Globus pallidus (tissue), 1 donor: ENCODE results near the gene SULT1B1.

Experiments used
- DNase-seq: peaks from one replicate; pipeline ENCODE4 v3.0.0-alpha.2; 2015; ENCODE audit warnings: low spot score

SULT1B1 gene

GRCh38 chr4:69749771-69750170, 10.6 kb downstream of the SULT1B1 start:
- DNase-seq, result no peak

GRCh38 chr4:69748173-69748572, 12.2 kb downstream of the SULT1B1 start:
- no peak for DNase-seq

DNA sequence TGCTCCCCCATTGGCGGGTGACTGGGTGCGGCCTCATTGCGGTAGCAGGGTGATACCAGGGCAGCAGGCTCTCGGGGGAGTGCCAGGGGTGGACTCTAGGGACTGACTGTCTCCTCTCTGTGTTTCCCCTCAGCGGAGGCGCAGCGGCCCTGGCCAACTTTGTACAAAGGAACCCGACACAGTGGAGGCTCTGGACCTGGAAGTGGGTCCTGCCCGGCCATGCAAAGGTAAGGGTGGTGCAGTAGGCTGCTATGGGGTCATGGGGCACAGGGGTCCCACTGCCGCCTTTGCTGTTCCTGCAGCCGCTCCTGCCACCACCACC, 16.3 kb downstream of the SULT1B1 start:
- DNase-seq, result no peak

- DNase-seq, result no peak
Observed at GRCh38 chr4:69743476-69744156, 16.8 kb downstream of the SULT1B1 start.

- DNase-seq, result no peak
Observed at GRCh38 chr4:69742596-69742995, 17.8 kb downstream of the SULT1B1 start.

DNA sequence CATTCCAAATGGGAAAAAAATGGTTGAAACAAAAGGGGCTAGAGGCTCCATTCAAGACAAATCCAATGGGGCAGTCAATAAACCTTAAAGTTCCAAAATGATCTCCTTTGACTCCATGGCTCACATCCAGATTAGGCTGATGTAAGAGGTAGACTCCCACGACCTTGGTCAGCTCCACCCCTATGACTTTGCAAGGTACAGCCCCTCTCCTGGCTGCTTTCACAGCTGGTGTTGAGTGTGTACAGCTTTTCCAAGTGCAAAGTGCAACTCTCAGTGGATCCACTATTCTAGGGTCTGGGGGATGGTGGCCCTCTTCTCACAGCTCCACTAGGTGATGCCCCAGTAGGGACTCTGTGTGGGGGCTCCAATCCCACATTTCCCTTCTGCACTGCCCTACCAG, 21.5 kb downstream of the SULT1B1 start:
- DNase-seq, result no peak

DNA sequence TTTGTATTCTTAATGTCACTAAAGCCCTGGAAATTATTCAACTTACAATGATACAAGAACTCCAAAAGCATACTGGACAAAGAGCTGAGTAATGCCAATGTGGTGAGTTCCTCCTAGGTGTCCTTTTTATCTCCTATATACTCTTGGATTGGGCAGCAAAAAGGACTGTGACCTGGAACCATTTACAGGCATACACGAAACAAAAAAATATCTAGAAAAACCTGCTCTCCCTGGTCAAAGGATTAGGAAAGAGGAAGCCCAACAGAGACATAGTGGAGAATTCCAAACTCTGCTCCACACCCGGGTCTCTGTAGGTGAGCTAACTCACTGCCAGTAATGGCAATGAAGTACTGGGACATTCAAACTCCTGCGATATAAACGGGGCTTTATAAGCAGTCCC, 25.3 kb downstream of the SULT1B1 start:
- DNase-seq, result no peak

DNA sequence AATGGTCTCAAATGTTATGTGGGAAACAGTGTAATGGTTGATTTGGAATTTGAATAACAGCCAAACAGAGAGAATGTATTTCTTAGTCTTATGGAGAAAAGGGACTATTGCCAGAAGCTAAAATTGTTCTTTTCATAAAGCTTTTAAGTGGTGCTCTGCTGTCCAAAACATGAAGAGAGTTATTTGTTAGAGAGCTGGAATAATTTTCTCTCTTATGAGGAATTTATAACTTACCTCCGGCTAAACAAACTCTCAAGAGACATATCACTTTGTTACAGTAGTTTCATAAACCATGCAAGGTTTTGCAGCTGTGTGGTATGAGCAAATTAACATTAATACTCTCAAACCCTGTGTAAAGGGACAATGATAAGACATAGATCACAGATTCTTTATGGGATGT, 28.6 kb downstream of the SULT1B1 start:
- DNase-seq, result no peak

- no peak for DNase-seq
Observed at GRCh38 chr4:69731241-69731640, 29.2 kb downstream of the SULT1B1 start.

DNA sequence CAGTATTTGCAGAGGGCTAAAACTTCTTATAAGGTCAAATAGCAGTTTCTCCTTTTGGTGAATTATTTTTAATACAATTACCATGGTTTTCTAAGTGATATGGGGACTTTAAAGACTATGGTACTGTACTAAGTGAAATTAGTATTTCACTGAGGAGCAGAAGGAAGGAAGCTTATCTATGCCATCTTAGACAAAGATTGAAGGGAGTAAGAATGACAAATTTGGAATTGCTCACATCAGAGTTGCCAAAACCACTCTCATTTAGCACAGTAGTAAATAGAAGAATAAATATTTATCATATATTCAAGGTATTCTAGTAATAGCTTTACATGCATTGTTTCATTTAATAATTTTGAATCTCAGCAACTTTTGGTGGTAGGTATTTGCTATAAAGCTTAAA, 30.4 kb downstream of the SULT1B1 start:
- DNase-seq, result no peak

- no peak for DNase-seq
Observed at GRCh38 chr4:69727926-69728325, 32.5 kb downstream of the SULT1B1 start.

- DNase-seq, result no peak
Observed at GRCh38 chr4:69727426-69727825, 33.0 kb downstream of the SULT1B1 start.

- DNase-seq, result no peak
Observed at GRCh38 chr4:69726971-69727370, 33.4 kb downstream of the SULT1B1 start.

DNA sequence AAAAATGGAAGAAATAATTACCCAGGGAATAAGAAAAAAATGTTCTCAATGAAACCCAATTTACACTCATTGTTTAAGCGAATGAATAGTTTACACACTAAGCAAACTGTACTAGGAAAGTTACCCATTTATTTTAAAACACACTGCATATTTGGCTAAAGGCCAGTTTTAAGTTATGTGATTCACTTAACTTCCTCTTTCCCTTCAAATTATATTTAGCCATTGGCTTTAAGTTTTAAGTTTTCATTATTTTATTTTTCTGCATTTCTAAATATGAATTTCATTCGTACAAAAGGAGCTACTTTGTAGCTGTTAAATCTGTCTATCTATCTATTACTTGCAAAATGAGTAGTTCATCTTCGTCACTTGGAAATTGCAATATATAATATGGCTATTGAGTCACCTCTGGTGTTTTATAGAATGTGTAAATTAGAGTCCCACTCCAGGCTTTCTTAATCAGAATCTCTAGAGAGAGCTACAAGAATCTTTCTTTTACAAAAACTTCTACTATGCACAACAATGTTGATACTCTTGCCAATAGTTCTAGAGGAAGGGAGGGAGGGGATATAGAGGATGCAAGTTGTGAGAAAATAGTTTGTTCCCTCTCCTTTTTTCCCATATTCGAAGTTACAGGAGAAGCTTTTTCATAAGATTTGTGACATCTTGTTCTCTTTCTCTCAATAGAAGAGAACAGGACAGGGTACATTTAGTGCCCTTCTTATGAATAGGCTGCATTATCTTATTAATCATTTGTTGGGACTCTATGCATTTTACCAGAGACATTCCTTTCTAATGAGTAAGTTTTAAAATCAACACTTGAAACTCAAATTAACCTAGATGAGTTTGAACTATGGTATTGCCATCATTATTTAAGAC, 41.8 kb downstream of the SULT1B1 start:
- DNase-seq, result no peak

DNA sequence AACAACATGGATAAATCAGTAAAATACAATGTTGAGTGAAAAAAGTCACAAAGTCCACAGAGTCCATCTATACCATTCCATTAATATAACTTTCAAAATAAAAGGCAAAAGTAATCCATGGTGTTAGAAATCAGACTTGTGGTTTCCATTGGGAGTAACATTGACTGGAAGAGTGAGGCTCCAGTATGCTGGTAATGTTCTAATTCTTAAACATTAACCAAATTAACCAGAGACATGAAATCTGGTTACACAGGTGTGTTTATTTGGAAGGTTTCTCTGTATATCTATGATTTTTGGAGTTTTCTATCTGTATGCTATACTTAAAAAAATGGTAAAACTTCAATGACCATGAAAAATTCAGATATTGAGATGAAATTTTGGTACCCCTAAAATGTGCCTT, 42.6 kb downstream of the SULT1B1 start:
- no peak for DNase-seq

GRCh38 chr4:69716654-69717053, 43.8 kb downstream of the SULT1B1 start:
- DNase-seq, result no peak

GRCh38 chr4:69714086-69714485, 46.3 kb downstream of the SULT1B1 start:
- no peak for DNase-seq

DNA sequence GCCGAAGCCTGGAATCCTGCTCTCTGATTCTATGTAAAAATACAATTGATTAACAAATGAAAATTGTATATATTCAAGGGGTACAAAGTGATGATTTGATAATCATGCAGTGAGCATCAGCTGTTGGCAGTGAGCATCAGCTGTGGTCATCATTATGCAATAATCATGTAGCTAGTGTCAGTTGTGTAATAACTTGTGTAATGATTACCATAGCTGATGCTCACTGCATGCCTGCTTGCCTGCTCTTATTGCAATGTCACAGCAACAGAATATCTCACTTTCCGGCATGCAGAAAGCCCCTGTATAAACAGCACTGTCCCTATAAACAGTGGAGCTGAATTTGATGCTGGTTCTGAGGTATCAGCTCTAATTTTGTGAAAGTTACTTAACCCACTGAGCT, 46.8 kb downstream of the SULT1B1 start:
- DNase-seq, result no peak

DNA sequence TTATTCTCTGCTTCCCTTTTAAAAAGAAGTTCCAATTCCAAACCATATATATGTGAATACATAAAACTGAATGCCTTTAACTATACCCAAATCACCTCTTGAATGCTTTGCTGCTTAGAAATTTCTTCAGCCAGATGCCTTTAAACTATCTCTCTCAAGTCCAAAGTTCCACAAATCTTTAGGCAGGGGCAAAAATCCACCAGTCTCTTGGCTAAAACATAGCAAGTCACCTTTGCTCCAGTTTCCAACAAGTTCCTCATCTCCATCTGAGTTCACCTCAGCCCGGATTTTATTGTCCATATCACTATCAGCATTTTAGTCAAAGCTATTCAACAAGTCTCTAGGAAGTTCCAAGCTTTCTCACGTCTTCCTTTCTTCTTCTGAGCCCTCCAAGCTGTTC, 49.8 kb downstream of the SULT1B1 start:
- no peak for DNase-seq

- no peak for DNase-seq
Observed at GRCh38 chr4:69708211-69708610, 52.2 kb downstream of the SULT1B1 start.

DNA sequence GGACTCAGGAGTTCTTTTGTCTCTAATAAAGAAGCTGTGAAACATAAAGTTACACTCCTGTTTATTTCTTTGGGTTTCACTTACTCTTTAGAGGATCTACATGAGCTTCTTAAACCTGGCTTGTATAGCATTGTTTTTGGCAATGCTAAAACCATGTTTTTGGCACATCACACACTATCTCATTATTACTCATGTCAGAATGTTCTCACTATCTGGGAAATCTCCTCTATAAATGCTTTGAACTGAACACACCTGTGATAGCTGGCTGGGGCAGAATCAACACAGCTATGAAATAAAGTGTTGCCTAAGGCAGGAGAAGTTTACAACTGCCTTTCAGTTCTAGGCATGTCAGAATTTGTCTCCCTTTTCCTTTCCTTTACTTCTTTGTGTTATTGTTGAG, 52.6 kb downstream of the SULT1B1 start:
- no peak for DNase-seq

DNA sequence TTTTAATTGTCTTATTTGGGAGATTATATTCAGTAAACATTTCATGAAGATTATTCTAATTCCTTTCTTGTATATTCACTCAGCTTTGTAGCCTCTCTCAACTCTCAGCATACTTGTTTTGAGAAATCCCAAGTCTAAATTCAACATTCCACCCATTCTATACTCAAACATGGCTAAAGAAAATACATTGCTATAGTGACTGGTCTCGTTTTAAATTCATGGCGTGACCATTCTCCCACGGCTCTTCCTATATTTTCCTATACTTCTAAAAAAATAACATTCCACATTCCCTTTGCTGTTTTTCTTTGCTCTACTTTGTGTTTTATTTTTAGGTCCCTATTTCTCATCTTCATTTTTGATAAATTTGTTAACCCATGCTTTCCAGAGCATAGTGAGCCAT, 58.2 kb downstream of the SULT1B1 start:
- no peak for DNase-seq

GRCh38 chr4:69701696-69702095, 58.7 kb downstream of the SULT1B1 start:
- DNase-seq, result no peak
